HG03060 (cell line): ENCODE results near the gene VMP1.
"Not testable (repeated sequence)": the region's sequence is repeated elsewhere in the genome, so short reads cannot be mapped to it uniquely, and the experiment has no call there.

Experiments
- ATAC-seq: cut with Tn5 transposase; IDR thresholded peaks from one replicate; pipeline ENCODE4 v1.9.1; 2021; ENCODE audit warnings: low read depth, moderate number of reproducible peaks; ENCODE audit not compliant: unreplicated experiment

VMP1 gene

DNA sequence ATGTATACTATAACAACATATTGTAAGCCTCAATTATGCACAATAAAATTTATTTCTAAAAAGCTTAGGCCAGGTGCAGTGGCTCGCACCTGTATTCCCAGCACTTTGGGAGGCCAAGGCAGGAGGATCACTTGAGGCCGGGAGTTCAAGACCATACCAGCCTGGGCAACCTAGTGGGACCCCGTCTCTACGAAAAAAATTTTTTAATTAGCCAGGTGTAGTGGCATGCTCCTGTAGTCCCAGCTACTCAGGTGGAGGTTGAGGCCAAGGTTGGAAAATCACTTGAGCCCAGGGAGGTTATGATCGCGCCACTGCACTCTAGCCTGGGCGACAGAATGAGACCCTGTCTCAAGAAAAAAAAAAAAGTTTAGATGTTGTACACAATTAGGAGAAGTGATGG is 45.5 kb downstream of the VMP1 start:
- ATAC-seq = no peak

- no peak for ATAC-seq
Measured at GRCh38 chr17:59753522-59754467, 46.3 kb downstream of the VMP1 start.

DNA sequence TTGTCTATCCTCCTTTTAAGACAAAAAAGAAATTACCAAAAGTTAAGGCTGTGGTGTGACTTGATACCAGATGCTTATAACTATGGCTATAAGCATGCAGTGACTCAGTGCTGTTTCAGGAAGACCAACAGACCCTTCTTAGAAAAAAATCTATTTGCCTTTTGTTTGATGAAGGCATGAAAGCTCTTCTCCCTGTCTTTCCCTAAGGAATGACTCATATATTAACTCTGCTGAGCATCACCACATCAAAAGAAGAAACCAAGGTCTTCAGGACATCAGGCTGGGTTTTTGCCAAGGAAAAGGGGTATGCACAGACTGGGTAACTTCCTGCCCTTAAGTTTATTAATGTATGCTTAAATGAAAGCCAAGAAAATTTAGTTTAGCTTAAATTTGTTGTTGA is 47.1 kb downstream of the VMP1 start:
- ATAC-seq = no peak

DNA sequence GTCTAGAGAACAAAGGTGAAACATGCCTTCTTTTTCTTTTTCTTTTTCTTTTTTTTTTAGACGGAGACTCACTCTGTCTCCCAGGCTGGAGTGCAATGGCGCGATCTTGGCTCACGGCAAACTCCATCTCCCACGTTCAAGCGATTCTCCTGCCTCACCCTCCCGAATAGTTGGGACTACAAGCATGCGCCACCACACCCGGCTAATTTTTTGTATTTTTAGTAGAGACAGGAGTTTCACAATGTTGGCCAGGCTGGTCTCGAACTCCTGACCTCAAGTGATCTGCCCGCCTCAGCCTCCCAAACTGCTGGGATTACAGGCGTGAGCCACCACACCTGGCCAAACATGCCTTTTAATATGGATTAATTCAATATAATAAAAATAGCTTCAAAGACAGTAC is 47.6 kb downstream of the VMP1 start:
- ATAC-seq = not testable (repeated sequence)

GRCh38 chr17:59756236-59756818 is 48.9 kb downstream of the VMP1 start:
- no peak for ATAC-seq

DNA sequence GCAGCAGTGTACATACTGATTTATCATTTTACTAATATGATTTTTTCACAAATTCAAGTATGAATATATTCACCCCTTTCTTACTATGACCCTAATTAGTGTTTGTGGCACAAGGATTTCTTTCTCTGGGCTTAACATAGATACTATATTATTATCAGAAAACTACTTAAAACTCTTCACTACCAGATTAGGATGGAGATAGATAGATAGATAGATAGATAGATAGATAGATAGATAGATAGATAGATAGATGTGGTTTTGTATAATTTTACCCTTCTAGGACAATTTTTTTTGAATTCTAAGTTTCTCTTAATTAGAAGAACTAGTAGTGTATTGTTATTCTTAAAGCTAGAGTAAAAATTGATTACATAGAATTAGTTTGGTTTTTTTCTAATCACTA is 49.6 kb downstream of the VMP1 start:
- no peak for ATAC-seq

GRCh38 chr17:59757470-59757869 is 50.0 kb downstream of the VMP1 start:
- no peak for ATAC-seq

DNA sequence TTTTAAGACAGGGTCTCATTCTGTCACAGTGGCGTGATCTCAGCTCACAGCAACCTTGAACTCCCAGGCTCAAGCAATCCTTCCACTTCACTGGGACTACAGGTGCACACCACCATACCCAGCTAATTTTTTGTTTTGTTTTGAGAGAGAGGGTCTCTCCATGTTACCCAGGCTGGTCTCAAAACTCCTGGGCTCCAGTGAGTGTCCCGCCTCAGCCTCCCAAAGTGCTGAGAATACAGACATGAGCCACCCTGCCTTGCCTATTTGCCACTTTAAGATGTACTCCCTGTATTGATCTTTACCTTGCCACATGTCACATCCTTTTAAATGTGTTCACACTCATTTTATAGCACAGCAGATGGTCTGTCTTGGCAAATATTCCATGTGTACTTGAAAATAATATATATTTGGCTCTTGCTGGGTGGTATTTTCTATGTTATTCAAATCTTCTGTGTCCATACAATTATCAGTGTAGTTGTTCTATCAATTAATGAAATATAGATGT is 50.5 kb downstream of the VMP1 start:
- ATAC-seq = no peak

DNA sequence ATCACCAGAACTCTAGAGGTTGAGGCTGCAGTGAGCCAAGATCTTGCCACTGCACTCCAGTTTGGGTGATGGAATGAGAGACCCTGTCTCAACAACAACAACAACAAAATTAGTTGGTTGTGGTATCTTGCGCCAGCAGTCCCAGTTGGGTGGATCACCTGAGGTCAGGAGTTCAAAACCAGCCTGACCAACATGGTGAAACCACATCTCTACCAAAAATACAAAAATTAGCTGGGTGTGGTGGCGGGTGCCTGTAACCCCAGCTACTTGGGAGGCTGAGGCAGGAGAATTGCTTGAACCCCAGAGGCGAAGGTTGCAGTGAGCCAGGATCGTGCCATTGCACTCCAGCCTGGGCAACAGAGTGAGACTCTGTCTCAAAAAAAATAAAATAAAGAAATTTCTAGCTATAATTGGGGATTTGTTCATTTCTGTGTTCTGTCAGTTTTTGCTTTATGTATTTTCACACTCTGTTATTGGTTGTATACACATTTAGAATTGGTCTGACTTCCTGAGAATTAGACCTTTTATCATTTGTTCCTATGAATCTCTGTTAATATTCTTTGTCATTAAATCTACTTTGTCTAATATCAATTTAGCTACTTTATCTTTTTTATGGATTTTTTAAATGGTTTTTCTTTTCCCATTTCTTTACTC is 51.7 kb downstream of the VMP1 start:
- not testable (repeated sequence) for ATAC-seq

GRCh38 chr17:59760160-59760559 is 52.7 kb downstream of the VMP1 start:
- ATAC-seq = no peak

DNA sequence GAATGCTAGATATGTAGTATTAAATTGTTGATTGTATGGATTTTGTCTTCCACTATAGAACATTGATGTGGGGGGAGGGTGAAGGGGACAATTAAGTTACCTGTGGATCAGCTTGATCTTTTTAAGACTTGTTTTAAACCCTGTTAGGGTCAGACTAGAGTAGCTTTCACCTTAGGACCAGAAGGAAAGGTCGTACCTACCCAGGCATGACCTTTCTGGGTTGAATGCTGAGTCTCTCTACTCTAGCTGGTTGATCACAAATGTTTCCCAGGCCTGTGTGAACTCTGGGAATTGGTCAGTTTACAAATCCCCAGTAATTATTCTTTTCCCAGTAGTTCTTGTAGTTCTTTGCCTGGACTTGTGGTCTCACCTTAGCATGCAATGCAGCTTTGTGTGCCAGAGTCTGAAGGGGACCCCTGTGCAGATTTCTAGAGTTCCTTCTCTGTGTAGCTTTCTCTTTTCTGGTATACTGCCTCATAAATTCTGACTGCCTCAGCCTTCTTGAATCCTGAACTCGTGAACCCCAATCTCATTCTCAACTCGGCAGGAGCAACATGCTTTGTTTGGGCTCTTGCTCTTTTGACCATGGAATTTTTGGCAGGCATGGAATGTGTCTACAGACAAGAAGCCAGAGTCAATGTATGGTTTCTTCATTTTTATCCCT is 54.1 kb downstream of the VMP1 start:
- no peak for ATAC-seq

- ATAC-seq = no peak
Measured at GRCh38 chr17:59762049-59762823, 54.8 kb downstream of the VMP1 start.

DNA sequence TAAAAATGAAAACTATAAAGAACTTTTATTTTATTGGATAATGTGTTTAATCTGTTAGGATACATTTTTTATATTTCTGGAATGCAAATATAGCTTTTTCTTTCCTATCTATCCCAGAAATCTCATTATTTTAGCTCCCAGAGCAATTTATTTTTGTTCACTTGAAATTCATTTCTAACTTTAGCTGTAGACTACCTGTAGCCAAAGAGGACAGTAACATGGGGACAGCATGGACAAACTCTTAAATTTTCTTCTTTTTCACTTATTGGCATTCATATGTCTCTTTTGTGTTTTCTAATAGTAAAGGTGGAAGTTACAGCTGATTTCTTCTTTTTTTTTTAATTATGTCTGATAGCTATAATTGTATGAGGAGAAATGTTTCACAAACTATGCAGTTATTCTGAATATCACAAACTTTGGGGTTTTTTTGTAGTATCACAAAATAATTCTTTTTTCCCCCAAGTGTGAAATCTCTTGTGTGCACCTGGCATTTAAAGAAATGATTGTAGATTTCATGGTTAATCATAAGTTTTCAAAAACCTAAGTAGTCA is 55.4 kb downstream of the VMP1 start:
- ATAC-seq = no peak

- ATAC-seq = no peak
Measured at GRCh38 chr17:59763861-59764260, 56.4 kb downstream of the VMP1 start.

DNA sequence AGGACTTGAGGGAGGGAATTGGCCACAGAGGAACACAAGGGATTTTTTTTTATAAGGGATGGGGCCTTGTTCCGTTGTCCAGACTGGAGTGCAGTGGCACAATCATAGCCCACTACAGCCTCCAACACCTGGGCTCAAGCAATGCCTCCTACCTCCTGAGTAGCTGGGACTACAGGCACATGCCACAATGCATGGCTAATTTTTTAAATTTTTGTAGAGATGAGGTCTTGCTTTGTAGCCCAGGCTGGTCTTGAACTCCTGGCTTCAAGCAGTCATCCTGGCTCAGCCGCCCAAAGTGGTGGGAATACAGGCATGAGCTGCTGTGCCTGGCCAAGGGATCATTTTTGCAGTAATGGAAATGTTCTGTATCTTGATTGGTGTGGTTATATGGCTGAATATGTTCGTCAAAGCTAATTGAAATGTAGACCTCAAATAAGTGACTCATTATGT is 56.9 kb downstream of the VMP1 start:
- ATAC-seq = no peak

- no peak for ATAC-seq
Measured at GRCh38 chr17:59765038-59765437, 57.6 kb downstream of the VMP1 start.

- ATAC-seq = no peak
Measured at GRCh38 chr17:59766491-59766890, 59.0 kb downstream of the VMP1 start.

- no peak for ATAC-seq
Measured at GRCh38 chr17:59767176-59767575, 59.7 kb downstream of the VMP1 start.

GRCh38 chr17:59769887-59770286 is 62.4 kb downstream of the VMP1 start:
- no peak for ATAC-seq

- ATAC-seq = no peak
Measured at GRCh38 chr17:59771093-59771492, 63.6 kb downstream of the VMP1 start.
